ENCODE measurements around the gene EXD3.
"Not testable (repeated sequence)": the region's sequence is repeated elsewhere in the genome, so short reads cannot be mapped to it uniquely, and the experiment has no call there.

EXD3 gene

DNA sequence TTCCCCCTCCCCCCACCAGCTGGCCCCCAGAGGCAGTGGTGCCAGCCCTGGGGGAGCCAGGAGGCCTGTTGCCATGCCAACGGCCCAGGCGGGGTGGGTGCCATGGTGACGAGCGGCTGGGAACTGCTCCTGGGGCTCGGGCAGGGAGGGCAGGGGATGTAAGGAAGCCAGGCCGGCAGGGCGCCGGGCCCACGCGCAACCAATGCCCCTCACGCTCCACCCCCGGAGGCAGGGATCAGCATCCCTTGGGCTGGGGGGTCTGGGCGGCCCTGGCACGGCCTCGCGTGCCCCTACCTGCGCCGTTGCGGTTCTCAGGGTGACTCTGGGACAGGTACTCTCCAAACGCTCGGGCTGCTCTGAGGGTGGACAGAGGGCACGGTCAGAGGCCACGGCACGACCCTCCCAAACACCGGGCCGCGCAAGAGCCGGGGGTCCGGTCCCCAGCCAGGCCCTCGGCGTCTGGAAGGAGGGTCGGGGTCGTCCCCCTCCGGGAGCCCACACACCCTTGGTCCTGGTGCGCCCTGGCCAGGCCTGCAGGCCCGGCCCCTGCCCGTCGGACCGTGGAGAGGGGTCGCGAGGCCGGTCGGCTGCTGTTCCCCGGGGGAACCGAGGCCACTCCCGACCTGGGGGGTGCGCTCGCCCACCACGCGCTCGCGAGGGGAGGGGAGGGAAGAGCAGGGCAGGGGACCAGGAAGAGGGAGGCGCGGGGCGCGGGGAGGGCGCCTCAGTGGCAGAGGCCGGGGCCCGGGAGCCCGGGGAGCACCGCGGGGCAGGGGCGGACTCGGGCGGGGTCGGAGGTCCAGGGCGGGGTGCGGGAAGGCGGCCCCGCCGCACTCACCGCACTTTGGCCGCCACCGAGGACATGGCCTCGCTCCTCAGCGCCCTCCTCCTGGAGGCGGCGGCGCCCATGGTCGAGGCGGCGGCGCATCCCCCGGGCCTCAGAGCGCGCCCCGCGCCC is 35.5 kb upstream of the EXD3 start:
- no peak for DNase-seq (ENCODE audit: low read depth)

DNA sequence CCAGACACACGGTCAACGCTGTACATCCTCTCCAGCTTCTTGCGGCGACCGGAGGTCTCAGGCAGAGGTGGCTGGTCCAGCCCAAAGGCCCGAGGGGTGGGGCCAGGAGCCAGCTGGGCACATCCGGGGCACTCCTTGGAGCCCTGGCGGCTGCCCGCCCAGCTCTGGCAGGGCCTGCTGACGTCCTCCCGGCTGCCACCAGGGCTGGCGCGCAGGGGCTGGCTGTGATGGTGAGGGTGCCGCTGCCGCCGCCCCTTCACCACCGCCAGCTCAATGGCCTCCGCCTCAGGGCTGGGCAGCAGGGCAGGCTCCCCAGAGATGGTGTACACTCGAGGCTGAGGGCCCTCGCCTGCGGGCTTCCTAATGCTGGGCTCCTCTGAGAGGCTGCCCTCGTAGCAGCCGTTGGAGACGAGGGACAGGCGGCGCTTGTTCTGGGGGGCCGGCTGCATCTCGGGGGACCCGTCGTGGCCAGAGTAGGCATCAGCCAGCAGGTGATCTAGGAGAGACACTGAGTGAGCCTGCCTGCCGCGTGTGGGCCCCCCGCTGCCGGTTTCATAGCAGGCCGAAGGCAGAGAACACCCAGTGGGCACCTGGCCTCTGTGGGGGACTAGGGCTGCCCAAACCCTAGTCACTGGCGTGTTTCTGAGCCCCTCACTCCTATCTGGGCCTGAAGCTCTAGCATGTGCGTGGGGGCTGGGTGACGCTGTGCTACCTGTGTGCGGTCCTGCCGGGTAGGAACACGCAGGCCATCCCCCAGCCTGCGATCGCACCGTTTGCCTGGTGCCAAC is 34.6 kb upstream of the EXD3 start:
- DNase-seq (ENCODE audit: low read depth), result no peak

DNA sequence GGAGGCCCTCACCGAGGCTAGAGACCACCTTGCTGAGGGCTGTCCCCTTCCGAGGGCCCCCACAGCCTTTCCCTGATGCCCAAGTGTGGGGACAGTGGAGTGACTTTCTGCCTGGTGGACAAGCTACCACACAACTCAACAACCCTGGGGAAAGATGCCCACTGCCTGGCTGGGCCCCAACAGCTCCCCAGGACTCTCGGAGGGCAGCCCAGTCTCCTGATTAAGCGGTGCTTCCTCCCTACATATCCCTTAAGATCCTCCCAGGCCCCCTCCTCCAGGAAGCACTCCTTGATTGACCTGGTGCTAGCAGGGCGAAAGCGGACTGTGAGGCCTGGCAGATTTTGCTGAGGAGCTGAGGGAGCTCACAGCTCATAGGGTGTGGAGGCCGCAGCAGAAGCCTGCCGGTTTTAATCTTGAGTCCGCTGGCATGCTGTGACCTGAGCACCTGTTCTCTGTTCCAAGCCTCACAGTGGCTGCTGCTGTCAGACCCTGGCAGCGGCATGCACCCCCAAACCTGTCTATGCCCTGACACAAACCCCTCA is 34.0 kb upstream of the EXD3 start:
- no peak for DNase-seq (ENCODE audit: low read depth)

DNA sequence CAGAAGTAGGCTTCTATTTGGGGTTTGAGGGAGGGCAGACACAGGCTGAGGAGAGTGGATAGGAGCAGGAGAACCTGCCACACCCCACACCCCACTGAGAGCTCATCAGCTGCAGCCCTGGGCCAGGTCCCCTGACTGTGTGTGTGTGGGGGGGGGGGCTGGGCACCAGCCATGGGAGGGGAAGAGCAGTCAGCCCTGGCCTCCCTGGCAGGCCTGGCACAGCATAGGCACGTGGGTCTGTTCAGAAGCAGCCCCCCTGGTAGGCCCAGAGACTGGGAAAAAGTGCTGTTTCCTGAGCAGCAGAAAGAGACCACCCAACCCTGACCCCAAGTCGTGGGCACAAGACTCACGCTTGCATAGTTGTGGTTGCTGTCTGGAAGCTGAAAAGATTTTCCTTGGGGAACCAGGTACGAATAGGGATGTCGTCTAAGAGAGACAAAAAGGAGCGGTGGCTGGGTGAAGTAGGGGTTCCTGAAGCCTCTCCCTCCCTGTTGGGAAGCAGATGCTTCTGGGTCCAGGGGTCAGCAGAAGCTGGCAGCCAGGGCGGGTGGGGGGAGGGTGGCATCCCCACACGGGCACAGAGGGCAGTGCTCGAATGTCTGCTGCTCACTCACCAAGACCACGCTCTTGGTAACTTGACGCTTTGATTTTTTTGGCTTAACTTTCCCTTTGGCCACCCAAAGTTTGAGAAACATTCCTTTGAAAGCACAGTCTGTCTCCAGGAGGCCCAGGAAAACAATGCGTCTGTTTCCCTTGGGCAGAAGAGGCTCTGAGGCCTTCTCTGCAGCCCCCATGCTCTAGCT is 33.3 kb upstream of the EXD3 start:
- DNase-seq (ENCODE audit: low read depth), result no peak

DNA sequence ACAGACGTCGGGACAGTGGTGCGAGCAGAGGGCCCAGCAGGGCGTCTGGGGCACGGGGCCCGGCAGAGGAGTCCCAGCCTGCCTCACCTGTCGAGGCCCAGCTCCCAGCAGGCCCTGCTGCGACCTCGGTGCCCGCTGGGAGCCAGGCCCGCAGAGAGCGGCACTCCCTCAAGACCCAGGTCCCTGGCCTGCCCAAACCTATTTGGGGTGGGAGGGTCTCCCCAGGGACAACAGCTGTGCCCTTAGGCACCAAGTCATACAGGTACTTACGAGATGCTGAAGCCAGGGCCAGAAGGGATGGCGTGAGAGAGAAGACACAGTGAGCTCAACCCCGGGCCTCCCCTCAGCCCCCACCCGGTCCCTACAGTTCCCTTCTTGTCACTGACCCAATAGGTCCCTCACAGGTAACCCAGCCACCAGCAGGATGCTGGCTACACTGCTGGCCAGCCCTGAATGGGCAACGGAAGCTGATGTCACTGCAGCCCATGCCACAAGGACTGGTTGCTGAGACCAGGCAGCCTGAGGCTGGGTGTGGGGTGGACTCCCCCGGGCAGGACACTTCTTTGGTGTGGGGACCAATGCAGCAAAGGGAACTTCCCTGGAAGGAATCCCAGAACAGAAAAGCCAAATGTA is 32.5 kb upstream of the EXD3 start:
- no peak for DNase-seq (ENCODE audit: low read depth)

DNA sequence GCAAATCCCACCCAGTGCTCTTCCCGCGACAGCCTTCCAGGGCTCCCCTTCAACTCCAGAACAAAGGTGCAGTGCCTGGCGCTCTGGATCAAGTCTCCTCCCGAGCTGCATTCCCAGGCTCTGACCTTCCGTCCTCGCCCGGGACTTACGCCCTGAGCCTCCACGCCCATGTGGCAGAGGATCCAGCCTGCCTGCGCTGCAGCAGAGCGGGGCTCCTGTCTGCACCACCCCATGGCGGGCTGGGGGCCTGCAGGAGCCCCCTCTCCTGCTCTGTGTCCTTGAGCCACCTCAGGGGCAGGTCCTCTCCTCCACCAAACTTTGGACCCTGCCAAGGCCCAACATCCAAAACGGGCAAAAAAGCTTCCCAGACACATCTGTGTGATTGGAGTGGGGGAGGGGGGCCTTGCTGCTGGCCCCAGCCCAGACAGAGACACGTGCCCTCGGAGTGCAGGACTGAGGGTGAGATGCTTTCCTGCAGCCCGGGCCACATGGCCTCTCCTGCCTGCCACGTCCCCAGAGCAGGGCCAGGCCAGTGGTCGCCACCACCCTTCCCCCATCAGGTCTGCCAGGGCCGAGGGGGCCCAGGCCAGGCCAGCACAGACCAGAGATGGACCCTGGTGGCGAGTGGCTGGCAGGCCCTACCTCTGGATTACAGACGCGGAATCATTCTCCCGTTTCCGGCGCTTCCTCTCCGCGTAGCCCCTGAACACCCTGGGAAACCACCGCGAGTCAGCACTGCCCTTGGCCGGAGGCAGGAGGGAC is 31.8 kb upstream of the EXD3 start:
- DNase-seq (ENCODE audit: low read depth), result no peak

DNA sequence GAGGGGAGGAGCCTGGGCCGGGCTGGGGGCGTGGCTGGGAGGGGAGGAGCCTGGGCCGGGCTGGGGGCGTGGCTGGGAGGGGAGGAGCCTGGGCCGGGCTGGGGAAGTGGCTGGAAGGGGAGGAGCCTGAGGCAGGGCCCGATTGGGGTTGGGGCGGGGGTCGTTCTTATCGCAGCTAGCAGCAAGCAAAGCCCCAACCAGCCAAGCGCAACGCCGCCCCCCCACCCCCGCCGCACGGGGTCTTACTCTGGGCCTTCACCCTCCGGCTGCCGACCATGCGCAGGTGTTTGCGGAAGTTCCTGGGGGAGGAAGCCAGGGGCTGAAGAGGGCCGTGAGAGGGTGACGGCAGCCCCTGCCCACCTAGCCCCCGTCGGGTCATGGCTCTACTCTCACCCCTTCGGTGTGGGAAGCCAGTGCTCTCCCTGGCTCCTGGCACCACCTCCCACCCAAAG is 31.2 kb upstream of the EXD3 start:
- peak; percentile 47 for DNase-seq (ENCODE audit: low read depth)

DNA sequence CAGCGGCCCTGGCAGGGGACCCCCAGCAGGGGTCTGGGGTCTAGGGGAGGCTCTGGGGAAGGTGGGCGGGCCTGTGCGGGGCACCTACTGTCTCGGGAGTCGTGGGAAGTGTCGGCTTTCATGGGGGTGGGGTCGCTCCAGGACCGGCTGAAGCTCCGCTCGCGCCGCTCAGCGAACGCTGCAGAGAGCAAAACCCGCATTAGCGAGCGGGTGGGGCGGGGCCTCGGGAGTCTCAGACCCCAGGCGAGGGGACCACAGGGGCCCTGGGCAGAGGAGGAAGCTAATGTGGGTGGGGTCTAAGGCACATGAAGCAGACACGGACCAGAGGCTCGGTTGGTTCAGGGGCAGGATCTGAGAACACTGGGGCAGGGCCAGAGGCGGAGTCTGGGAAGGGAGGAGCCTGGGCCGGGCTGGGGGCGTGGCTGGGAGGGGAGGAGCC is 30.7 kb upstream of the EXD3 start:
- peak; percentile 51 for DNase-seq (ENCODE audit: low read depth)

DNA sequence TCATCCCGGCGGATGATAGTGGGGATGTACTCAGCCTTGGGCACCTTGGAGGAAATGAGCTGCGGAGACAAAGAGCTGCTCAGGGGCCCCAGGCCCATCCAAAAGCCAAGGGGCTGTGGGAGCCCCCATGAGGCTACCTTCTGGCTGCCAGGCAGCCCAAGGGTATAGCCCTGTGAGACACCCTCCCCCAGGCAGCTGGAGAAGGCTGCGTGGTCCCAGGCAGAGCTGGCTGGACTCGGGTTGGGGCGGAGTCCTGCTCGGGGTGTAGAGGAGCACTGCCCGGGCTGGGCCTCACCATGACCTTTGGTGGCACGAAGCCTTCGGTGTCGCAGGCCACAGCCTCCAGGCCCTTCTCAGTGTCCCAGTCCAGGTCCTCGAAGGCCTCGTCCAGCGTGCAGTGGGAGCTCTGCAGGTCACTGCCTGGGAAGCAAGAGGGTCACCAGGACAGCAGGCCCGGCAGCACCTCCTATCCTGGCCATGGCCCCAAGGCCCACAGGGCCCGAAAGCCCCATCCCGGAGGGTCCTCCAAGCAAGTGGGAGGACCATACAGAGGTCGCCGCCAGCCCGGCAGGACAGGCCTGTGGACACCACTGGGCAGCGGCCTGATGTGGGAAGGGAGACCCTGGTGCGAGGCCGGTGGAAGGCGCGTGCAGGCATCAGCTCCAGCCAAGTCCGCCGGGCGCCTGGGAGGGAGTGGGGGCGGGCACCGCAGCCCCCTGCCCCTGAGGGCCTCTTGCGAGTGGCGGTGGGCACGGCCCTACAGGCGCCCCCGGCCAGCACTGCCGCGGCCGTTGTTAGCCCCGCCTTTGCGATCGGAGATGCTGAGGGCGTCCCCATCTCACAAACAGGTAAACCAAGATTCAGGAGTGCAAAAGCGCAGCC is 30.0 kb upstream of the EXD3 start:
- no peak for DNase-seq (ENCODE audit: low read depth)

DNA sequence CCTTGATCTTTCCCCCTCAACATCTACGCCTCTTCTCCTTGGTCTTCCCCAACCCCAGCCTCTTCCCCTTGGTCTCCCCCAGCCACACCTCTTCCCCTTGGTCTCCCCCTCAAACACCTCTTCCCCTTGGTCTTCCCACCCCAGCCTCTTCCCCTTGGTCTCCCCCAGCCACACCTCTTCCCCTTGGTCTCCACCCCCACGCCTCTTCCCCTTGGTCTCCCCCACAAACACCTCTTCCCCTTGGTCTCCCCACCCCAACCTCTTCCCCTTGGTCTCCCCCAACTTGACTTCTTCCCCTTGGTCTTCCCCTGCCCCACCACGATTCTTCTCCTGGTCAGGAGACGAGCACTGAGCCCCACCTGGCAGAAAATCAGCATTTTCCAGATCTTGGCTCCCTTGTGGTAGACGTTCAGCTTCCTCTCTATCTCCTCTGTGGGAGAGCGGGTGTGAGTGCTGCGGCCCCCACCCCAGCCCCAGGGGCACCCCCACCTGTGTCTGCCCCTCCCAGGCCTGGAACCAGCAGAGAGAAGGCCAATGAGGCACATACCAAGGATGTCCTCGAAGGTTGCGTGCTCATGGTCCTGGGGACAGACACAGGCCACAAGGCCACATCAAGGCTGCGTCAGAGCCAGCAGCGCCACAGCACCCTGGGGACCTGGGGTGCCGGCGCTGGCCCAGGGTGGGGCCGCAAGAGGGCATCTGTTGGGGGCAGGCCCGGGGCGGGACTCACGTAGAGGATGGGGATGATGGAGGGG is 29.2 kb upstream of the EXD3 start:
- no peak for DNase-seq (ENCODE audit: low read depth)

DNA sequence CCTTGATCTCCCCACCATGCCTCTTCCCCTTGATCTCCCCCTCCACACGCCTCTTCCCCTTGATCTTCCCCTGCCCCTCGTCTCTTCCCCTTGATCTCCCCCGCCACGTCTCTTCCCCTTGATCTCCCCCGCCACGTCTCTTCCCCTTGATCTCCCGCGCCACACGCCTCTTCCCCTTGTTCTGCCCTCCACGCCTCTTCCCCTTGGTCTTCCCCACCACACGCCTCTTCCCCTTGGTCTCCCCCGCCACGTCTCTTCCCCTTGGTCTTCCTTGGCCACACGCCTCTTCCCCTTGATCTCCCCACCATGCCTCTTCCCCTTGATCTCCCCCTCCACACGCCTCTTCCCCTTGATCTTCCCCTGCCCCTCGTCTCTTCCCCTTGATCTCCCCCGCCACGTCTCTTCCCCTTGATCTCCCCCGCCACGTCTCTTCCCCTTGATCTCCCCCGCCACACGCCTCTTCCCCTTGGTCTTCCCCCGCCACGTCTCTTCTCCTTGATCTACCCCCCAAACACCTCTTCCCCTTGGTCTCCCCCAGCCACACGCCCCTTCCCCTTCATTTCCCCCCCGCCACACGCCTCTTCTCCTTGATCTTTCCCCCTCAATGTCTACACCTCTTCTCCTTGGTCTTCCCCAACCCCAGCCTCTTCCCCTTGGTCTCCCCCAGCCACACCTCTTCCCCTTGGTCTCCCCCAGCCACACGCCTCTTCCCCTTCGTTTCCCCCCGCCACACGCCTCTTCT is 28.5 kb upstream of the EXD3 start:
- not testable (repeated sequence) for DNase-seq (ENCODE audit: low read depth)

DNA sequence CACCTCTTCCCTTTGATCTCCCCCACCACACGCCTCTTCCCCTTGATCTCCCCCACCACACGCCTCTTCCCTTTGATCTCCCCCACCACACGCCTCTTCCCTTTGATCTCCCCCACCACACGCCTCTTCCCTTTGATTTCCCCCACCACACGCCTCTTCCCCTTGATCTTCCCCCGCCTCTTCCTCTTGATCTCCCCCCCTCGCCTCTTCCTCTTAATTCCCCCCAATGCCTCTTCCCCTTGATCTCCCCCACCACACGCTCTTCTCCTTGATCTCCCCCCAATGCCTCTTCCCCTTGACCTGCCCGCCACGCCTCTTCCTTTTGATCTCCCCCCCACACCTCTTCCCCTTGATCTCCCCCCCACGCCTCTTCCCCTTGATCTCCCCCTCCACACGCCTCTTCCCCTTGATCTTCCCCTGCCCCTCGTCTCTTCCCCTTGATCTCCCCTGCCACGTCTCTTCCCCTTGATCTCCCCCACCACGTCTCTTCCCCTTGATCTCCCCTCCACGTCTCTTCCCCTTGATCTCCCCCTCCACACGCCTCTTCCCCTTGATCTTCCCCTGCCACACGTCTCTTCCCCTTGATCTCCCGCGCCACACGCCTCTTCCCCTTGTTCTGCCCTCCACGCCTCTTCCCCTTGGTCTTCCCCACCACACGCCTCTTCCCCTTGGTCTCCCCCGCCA is 27.7 kb upstream of the EXD3 start:
- DNase-seq (ENCODE audit: low read depth), result not testable (repeated sequence)

DNA sequence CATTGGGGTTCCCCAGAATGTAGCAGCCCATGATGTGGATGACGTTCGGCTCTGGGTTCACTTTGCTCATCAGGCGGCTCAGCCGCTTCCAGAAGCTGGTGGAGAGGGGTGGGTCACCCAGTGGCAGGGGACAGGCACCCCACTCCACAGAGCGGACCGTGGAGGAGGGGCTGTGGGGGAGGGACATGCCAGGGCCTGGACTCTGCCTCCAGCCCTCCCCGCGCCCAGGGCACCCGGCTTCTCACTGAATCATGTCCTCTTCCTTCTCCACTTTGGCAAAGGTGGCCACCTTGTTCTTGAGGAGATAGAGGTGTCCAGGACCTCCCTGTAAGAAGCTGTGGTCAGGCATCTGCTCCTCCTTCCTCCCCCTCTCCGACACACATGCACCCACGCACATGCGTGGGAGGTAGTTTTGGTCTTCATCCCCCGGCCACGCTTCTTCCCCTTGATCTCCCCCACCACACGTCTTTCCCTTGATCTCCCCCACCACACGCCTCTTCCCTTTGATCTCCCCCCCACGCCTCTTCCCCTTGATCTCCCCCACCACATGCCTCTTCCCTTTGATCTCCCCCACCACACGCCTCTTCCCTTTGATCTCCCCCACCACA is 27.1 kb upstream of the EXD3 start:
- DNase-seq (ENCODE audit: low read depth), result no peak

DNA sequence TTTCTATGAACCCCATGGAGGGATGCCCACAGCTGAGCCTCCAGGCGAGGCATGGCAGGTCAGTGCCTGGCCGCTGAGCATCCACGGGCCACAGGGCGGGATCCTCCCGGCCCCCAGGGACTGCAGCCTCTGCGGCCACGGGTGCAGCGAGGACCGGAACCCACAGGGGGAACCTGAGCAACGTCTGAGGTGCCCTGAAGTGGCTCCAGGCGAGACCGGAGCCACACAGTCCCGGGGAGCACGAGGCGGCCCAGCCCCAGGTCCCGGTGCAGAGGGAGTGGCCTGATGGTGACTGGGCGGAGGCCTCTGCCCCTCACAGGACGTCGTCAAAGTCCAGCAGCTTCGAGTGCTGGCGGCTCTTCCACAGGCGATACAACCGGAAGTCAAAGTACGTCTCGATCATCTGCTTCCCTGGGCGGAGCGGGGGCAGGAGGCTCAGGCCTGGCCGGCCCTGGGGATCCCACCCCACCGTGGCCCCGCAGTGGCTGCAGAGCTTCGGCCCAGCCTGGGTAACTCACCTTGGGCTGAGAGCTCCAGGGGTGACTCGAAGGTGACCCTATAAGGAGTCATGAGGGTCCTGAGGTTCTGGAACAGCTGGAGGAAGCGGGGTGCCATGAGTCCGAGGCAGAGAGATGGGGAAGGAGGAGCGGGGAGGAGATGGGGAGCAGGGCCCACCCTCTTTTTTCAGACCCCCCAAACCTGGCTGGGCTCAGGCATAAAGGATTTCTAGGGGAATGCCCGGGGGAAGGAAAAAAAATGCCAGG is 26.3 kb upstream of the EXD3 start:
- DNase-seq (ENCODE audit: low read depth), result no peak

DNA sequence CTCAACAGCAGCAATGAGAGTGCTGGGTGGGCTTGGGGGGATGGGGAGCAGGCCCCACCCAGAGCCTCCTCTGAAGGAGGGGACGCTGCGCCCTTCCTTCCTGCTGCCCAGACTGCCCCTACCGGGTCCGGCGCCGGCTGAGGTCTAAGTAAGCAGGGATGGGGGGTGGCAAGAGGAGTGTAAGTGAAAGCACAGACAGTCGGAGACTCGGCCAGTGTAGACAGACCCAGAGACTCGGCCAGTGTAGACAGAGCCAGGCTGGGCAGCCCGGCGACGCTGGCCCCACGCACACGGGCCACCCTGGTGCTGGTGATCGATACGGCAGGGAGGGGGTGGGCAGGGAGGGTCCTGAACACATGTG is 25.6 kb upstream of the EXD3 start:
- no peak for DNase-seq (ENCODE audit: low read depth)
